Measurements from ENCODE around the gene RPL35.
A peak's percentile ranks its signal among the peaks of the same experiment; 100 is the strongest.

Gene RPL35

GRCh38 chr9:124875501-124875900 is 13.7 kb upstream of the RPL35 start:
- Histone ChIP-seq H3F3A (ENCODE audit: low read depth) (peaks cover 2% of the 10 kb centered on the region; the same call in 1 of the 2 replicates), H3K9ac (ENCODE audit: low read depth, low read length, poor library complexity, severe bottlenecking) (no peak overlapping the region), H3K27me3 (ENCODE audit: insufficient read depth, low read length, poor library complexity, severe bottlenecking) (no peaks in the 10 kb centered on the region), H4K20me1 (ENCODE audit: insufficient read depth, low read length, poor library complexity, severe bottlenecking) (peaks cover 54% of the 10 kb centered on the region), H3K4me1 (ENCODE audit: insufficient read depth, low read length, poor library complexity, severe bottlenecking) (peaks cover 29% of the 10 kb centered on the region), H3K9me2 (replicated peaks; ENCODE audit: low read depth, low read length) (no peaks in the 10 kb centered on the region), H3K9me3 (ENCODE audit: insufficient read depth, low read depth, low read length) (no peaks in the 10 kb centered on the region), H3K79me2 (ENCODE audit: insufficient read depth, low read length) (peaks cover 54% of the 10 kb centered on the region), H3K4me2 (ENCODE audit: low read depth, low read length, poor library complexity, severe bottlenecking) (no peak overlapping the region), H3K36me3 (ENCODE audit: insufficient read depth, low read length) (peaks cover 71% of the 10 kb centered on the region; the same call in 1 of the 2 replicates), H3K4me3 (ENCODE audit: low read length, poor library complexity, severe bottlenecking) (no peak overlapping the region), H2AFZ (ENCODE audit: low read length) (no peak overlapping the region)
- TF ChIP-seq EZH2phosphoT487 (IDR thresholded peaks at IDR 0.05; ENCODE audit: borderline replicate concordance) (no peak), CTCF (conservative IDR thresholded peaks at IDR 0.05; ENCODE audit: low read length) (no peak)

GRCh38 chr9:124873664-124874063 is 11.9 kb upstream of the RPL35 start:
- Histone ChIP-seq H2AFZ (ENCODE audit: low read length) (no peak overlapping the region), H3K36me3 (ENCODE audit: insufficient read depth, low read length) (peaks cover 53% of the 10 kb centered on the region; the same call in 1 of the 2 replicates), H3K4me1 (ENCODE audit: insufficient read depth, low read length, poor library complexity, severe bottlenecking) (peaks cover 29% of the 10 kb centered on the region), H3K79me2 (ENCODE audit: insufficient read depth, low read length) (peaks cover 71% of the 10 kb centered on the region), H3K27me3 (ENCODE audit: insufficient read depth, low read length, poor library complexity, severe bottlenecking) (no peaks in the 10 kb centered on the region), H3K9me2 (replicated peaks; ENCODE audit: low read depth, low read length) (no peaks in the 10 kb centered on the region), H4K20me1 (ENCODE audit: insufficient read depth, low read length, poor library complexity, severe bottlenecking) (peaks cover 69% of the 10 kb centered on the region), H3K9ac (ENCODE audit: low read depth, low read length, poor library complexity, severe bottlenecking) (peak overlapping the region; percentile 31), H3K4me3 (ENCODE audit: low read length, poor library complexity, severe bottlenecking) (no peak overlapping the region), H3K9me3 (ENCODE audit: insufficient read depth, low read depth, low read length) (no peaks in the 10 kb centered on the region), H3K4me2 (ENCODE audit: low read depth, low read length, poor library complexity, severe bottlenecking) (peak overlapping the region; percentile 81), H3F3A (ENCODE audit: low read depth) (peaks cover under 1% of the 10 kb centered on the region; the same call in 1 of the 2 replicates)
- TF ChIP-seq EZH2phosphoT487 (IDR thresholded peaks at IDR 0.05; ENCODE audit: borderline replicate concordance), result no peak
- TF ChIP-seq CTCF (conservative IDR thresholded peaks at IDR 0.05; ENCODE audit: low read length), result no peak

- Histone ChIP-seq H3K9me3 (ENCODE audit: insufficient read depth, low read depth, low read length) (no peaks in the 10 kb centered on the region), H3K4me3 (ENCODE audit: low read length, poor library complexity, severe bottlenecking) (peak overlapping the region; percentile 97), H3K27me3 (ENCODE audit: insufficient read depth, low read length, poor library complexity, severe bottlenecking) (no peaks in the 10 kb centered on the region), H4K20me1 (ENCODE audit: insufficient read depth, low read length, poor library complexity, severe bottlenecking) (peaks cover 65% of the 10 kb centered on the region), H3K9me2 (replicated peaks; ENCODE audit: low read depth, low read length) (no peaks in the 10 kb centered on the region), H2AFZ (ENCODE audit: low read length) (no peak overlapping the region), H3K79me2 (ENCODE audit: insufficient read depth, low read length) (peaks cover 87% of the 10 kb centered on the region), H3K4me2 (ENCODE audit: low read depth, low read length, poor library complexity, severe bottlenecking) (peak overlapping the region; percentile 81), H3K9ac (ENCODE audit: low read depth, low read length, poor library complexity, severe bottlenecking) (peak overlapping the region; percentile 99), H3K36me3 (ENCODE audit: insufficient read depth, low read length) (peaks cover 30% of the 10 kb centered on the region; the same call in 1 of the 2 replicates), H3K4me1 (ENCODE audit: insufficient read depth, low read length, poor library complexity, severe bottlenecking) (peaks cover 39% of the 10 kb centered on the region), H3F3A (ENCODE audit: low read depth) (0 out of 2 replicates have a peak, but pooled peaks cover 3% of the 10 kb centered on the region)
- TF ChIP-seq EZH2phosphoT487 (IDR thresholded peaks at IDR 0.05; ENCODE audit: borderline replicate concordance), result no peak
- no peak for TF ChIP-seq CTCF (conservative IDR thresholded peaks at IDR 0.05; ENCODE audit: low read length)
Measured at GRCh38 chr9:124871156-124871561, 9.4 kb upstream of the RPL35 start.
